Neural progenitor cell (in vitro differentiated cells): ENCODE data around the gene CIRBP. TPM values are rescaled to one million over a fixed set of nuclear protein-coding genes. Genes with fewer than 3 reads are reported as not detected.
A peak's percentile ranks its signal among the peaks of the same experiment; 100 is the strongest.

Experiments
- DNase-seq: peaks from one replicate; pipeline ENCODE4 v3.0.0-alpha.2; 2016; ENCODE audit warnings: low spot score
- H2AFZ ChIP-seq: fragments of 200-600 bp; sonication (generic); replicated peaks from 2 replicates; pipeline ENCODE4 v1.6.1; 2016; ENCODE audit warnings: antibody characterized with exemption
- H3F3A ChIP-seq: fragments of 200-600 bp; sonication (generic); 2 replicates; pipeline ENCODE4 v1.6.1; 2016; ENCODE audit warnings: antibody characterized with exemption, low read depth
- H3K27ac ChIP-seq: fragments of 200-600 bp; sonication (generic); 2 replicates; pipeline ENCODE4 v1.5.1; 2016; ENCODE audit warnings: mild to moderate bottlenecking
- H3K27me3 ChIP-seq: fragments of 200-600 bp; sonication (generic); 2 replicates; pipeline ENCODE4 v1.6.1; 2016; ENCODE audit warnings: mild to moderate bottlenecking, moderate library complexity
- H3K36me3 ChIP-seq: fragments of 200-600 bp; sonication (generic); 2 replicates; pipeline ENCODE4 v1.5.1; 2016
- H3K4me1 ChIP-seq: fragments of 200-600 bp; sonication (generic); 2 replicates; pipeline ENCODE4 v1.6.1; 2016; ENCODE audit warnings: mixed run types
- H3K4me2 ChIP-seq: fragments of 200-600 bp; sonication (generic); 2 replicates; pipeline ENCODE4 v1.6.1; 2016
- H3K4me3 ChIP-seq: fragments of 200-600 bp; sonication (generic); 2 replicates; pipeline ENCODE4 v1.5.1; 2016
- H3K79me2 ChIP-seq: fragments of 200-600 bp; sonication (generic); 2 replicates; pipeline ENCODE4 v1.6.1; 2016; ENCODE audit warnings: low read depth
- H3K9ac ChIP-seq: fragments of 200-600 bp; sonication (generic); 2 replicates; pipeline ENCODE4 v1.6.1; 2016
- H3K9me3 ChIP-seq: fragments of 200-600 bp; sonication (generic); 2 replicates; pipeline ENCODE4 v1.5.1; 2016; ENCODE audit warnings: low read depth
- H4K20me1 ChIP-seq: fragments of 200-600 bp; sonication (generic); 2 replicates; pipeline ENCODE4 v1.6.1; 2016; ENCODE audit warnings: low read depth
- H3K27ac Mint-ChIP-seq: 3 replicates; pipeline ENCODE4 v1.8.0; 2021; ENCODE audit warnings: mixed read lengths
- H3K27me3 Mint-ChIP-seq: 2 replicates; pipeline ENCODE4 v1.8.0; 2022; ENCODE audit warnings: low read depth, mild to moderate bottlenecking, inconsistent platforms, moderate library complexity, mixed read lengths; ENCODE audit not compliant: insufficient read depth
- H3K36me3 Mint-ChIP-seq: 3 replicates; pipeline ENCODE4 v1.8.0; 2021; ENCODE audit warnings: mixed read lengths
- H3K4me1 Mint-ChIP-seq: 3 replicates; pipeline ENCODE4 v1.8.0; 2021; ENCODE audit warnings: mixed read lengths
- H3K4me3 Mint-ChIP-seq: 3 replicates; pipeline ENCODE4 v1.8.0; 2021; ENCODE audit warnings: mild to moderate bottlenecking, moderate library complexity, mixed read lengths
- H3K9me3 Mint-ChIP-seq: 3 replicates; pipeline ENCODE4 v1.8.0; 2020; ENCODE audit warnings: mixed read lengths
- CTCF ChIP-seq: fragments of 200-600 bp; sonication (generic); IDR thresholded peaks from 2 replicates; pipeline ENCODE4 v1.5.1; 2017; ENCODE audit warnings: antibody characterized with exemption, mild to moderate bottlenecking
- EZH2 ChIP-seq: fragments of 200-600 bp; sonication (generic); IDR thresholded peaks from 2 replicates; pipeline ENCODE4 v1.6.1; 2017; ENCODE audit warnings: antibody characterized with exemption, mild to moderate bottlenecking, moderate library complexity
- EZH2phosphoT487 ChIP-seq: fragments of 200-600 bp; sonication (generic); IDR thresholded peaks from 2 replicates; pipeline ENCODE4 v1.6.1; 2017; ENCODE audit warnings: antibody characterized with exemption
- total RNA-seq: library from RNA; depleted of rRNA; stranded (reverse); fragments of >200 nt; gene quantifications from 2 replicates; pipeline ENCODE4 v1.2.3, GENCODE V29; 2015; ENCODE audit warnings: low replicate concordance

CIRBP gene
- total RNA-seq, 1 donor from 2014 or later: 395 TPM

- H3K27ac Mint-ChIP-seq: peak overlapping the region; percentile 93
- DNase-seq: no peak
- no peaks in the 10 kb centered on the region for H3K9me3 ChIP-seq
- no peak overlapping the region for H3K4me2 ChIP-seq
- H3K36me3 Mint-ChIP-seq: no peaks in the 10 kb centered on the region
- no peaks in the 10 kb centered on the region for H4K20me1 ChIP-seq
- peaks cover 27% of the 10 kb centered on the region for H3K4me1 Mint-ChIP-seq
- H3K4me3 Mint-ChIP-seq: peak overlapping the region; percentile 46
- H3F3A ChIP-seq: peaks cover 14% of the 10 kb centered on the region
- no peaks in the 10 kb centered on the region for H3K36me3 ChIP-seq
- H2AFZ ChIP-seq: no peak overlapping the region
- TF ChIP-seq EZH2phosphoT487 (no peak), CTCF (no peak), EZH2 (no peak)
- no peak overlapping the region for H3K9ac ChIP-seq
- no peaks in the 10 kb centered on the region for H3K4me1 ChIP-seq
- peaks cover 4% of the 10 kb centered on the region for H3K27me3 Mint-ChIP-seq
- no peak overlapping the region for H3K27ac ChIP-seq
- no peaks in the 10 kb centered on the region for H3K9me3 Mint-ChIP-seq
- no peak overlapping the region for H3K4me3 ChIP-seq
- no peaks in the 10 kb centered on the region for H3K27me3 ChIP-seq
- no peaks in the 10 kb centered on the region for H3K79me2 ChIP-seq
Measured at GRCh38 chr19:1324249-1324805, 55.2 kb downstream of the CIRBP start.

Other genes with a start within 250 kb of the CIRBP start
- gene TMEM259, start 248.2 kb upstream of the CIRBP start, total RNA-seq: 31.7 and 175 TPM in 2 replicates
- not detected in 2 replicates for gene RNU6-2, start 247.8 kb upstream of the CIRBP start, total RNA-seq
- gene CNN2, start 242.7 kb upstream of the CIRBP start, total RNA-seq: 131 and 196 TPM in 2 replicates
- 1.4 and 21.9 TPM in 2 replicates for gene ABCA7, start 229.2 kb upstream of the CIRBP start, total RNA-seq
- 9.6 and 18.2 TPM in 2 replicates for gene ARHGAP45, start 202.2 kb upstream of the CIRBP start, total RNA-seq
- gene POLR2E, start 174.0 kb upstream of the CIRBP start, total RNA-seq: 98.8 and 197 TPM in 2 replicates
- 289 and 439 TPM in 2 replicates for gene GPX4, start 165.3 kb upstream of the CIRBP start, total RNA-seq
- 3.3 and 16.2 TPM in 2 replicates for gene SBNO2, start 95.1 kb upstream of the CIRBP start, total RNA-seq
- gene STK11, start 63.6 kb upstream of the CIRBP start, total RNA-seq: 27.4 and 67.3 TPM in 2 replicates
- 1.2 and 17.8 TPM in 2 replicates for gene CBARP, start 31.3 kb upstream of the CIRBP start, total RNA-seq
- gene ATP5F1D, start 27.6 kb upstream of the CIRBP start, total RNA-seq: 7.1 and 52.0 TPM in 2 replicates
- gene MIDN, start 20.7 kb upstream of the CIRBP start, total RNA-seq: 16.1 and 51.3 TPM in 2 replicates
- gene FAM174C, start 6.2 kb downstream of the CIRBP start, total RNA-seq: 4.8 and 14.6 TPM in 2 replicates
- 13.2 and 34.7 TPM in 2 replicates for gene EFNA2, start 16.5 kb downstream of the CIRBP start, total RNA-seq
- gene NDUFS7, start 114.6 kb downstream of the CIRBP start, total RNA-seq: 15.4 and 69.3 TPM in 2 replicates
- 13.8 and 53.7 TPM in 2 replicates for gene GAMT, start 132.2 kb downstream of the CIRBP start, total RNA-seq
- 107 and 121 TPM in 2 replicates for gene DAZAP1, start 138.3 kb downstream of the CIRBP start, total RNA-seq
- gene RPS15, start 169.1 kb downstream of the CIRBP start, total RNA-seq: 1,918 and 2,648 TPM in 2 replicates
- gene APC2, start 180.8 kb downstream of the CIRBP start, total RNA-seq: 1.3 and 12.2 TPM in 2 replicates
- 14.4 and 40.4 TPM in 2 replicates for gene C19orf25, start 209.9 kb downstream of the CIRBP start, total RNA-seq
- 3.6 and 12.5 TPM in 2 replicates for gene PCSK4, start 221.0 kb downstream of the CIRBP start, total RNA-seq
- 4.8 and 13.0 TPM in 2 replicates for gene REEP6, start 221.8 kb downstream of the CIRBP start, total RNA-seq
- 0.12 and 0.13 TPM in 2 replicates for gene ADAMTSL5, start 243.7 kb downstream of the CIRBP start, total RNA-seq